Suprapubic skin (tissue), 4 donors: Measurements from ENCODE around the gene SPIN1. TPM values are rescaled to one million over a fixed set of nuclear protein-coding genes. Genes with fewer than 3 reads are reported as not detected.

ENCODE experiments used
- DNase-seq, 2 donors: peaks; one replicate each; pipeline ENCODE4 v3.0.0-alpha.2; 2019; ENCODE audit warnings: low spot score in 2 of 2
- H3K27ac ChIP-seq: fragments of 200-600 bp; sonication (generic); one replicate; pipeline ENCODE4 v1.5.1; 2019
- H3K27me3 ChIP-seq: fragments of 200-600 bp; sonication (generic); one replicate; pipeline ENCODE4 v1.5.1; 2019
- H3K36me3 ChIP-seq: fragments of 200-600 bp; sonication (generic); one replicate; pipeline ENCODE4 v1.5.1; 2019
- H3K4me1 ChIP-seq: fragments of 200-600 bp; sonication (generic); one replicate; pipeline ENCODE4 v1.5.1; 2019
- H3K4me3 ChIP-seq: fragments of 200-600 bp; sonication (generic); one replicate; pipeline ENCODE4 v1.5.1; 2019; ENCODE audit warnings: mild to moderate bottlenecking
- H3K9me3 ChIP-seq: fragments of 200-600 bp; sonication (generic); one replicate; pipeline ENCODE4 v1.5.1; 2019
- CTCF ChIP-seq, 2 donors: fragments of 200-600 bp in 1 of 2; fragments of 450-650 bp in 1 of 2; sonication (generic) in 1 of 2; IDR thresholded peaks; one replicate each; pipeline ENCODE4 v1.5.1; 2016 to 2019; ENCODE audit warnings: antibody characterized with exemption in 2 of 2, mild to moderate bottlenecking in 1 of 2, moderate library complexity in 1 of 2
- EP300 ChIP-seq: sonication (generic); formaldehyde crosslinking; IDR thresholded peaks from one replicate; pipeline ENCODE4 v1.6.1; 2017; ENCODE audit warnings: antibody characterized with exemption
- POLR2A ChIP-seq, 2 donors: fragments of 450-650 bp; IDR thresholded peaks; one replicate each; pipeline ENCODE4 v1.6.1; 2017; ENCODE audit warnings: antibody characterized with exemption in 2 of 2, mild to moderate bottlenecking in 2 of 2, moderate library complexity in 2 of 2
- POLR2AphosphoS5 ChIP-seq, 3 donors: sonication (generic); formaldehyde crosslinking; IDR thresholded peaks; one replicate each; pipeline ENCODE4 v1.6.1; 2017; ENCODE audit warnings: antibody characterized with exemption in 3 of 3
- WGBS: methylation state at CpG from one replicate; pipeline ENCODE4 v1.1.5; 2018; 5-methylcytosine and 5-hydroxymethylcytosine counted together
- total RNA-seq, 4 donors: library from RNA; depleted of rRNA; stranded (reverse); fragments of >200 nt; gene quantifications; one replicate each; pipeline ENCODE4 v1.1.0, GENCODE V29; 2016

Gene SPIN1
- total RNA-seq, 4 donors from 2014 or later = 44.9 to 60.3 (median 54.4) TPM

- TF ChIP-seq POLR2A (IDR thresholded peaks at IDR 0.05) (no peak), POLR2AphosphoS5 (IDR thresholded peaks at IDR 0.05) (no peak), CTCF (IDR thresholded peaks at IDR 0.05) (no peak), EP300 (no peak)
- no peaks in the 10 kb centered on the region for H3K4me1 ChIP-seq
- no peaks in the 10 kb centered on the region for H3K27me3 ChIP-seq
- H3K36me3 ChIP-seq = peaks cover 48% of the 10 kb centered on the region
- WGBS = 90% methylated on average over 4 of the region's 4 CpGs
- H3K4me3 ChIP-seq = no peak overlapping the region
- no peaks in the 10 kb centered on the region for H3K9me3 ChIP-seq
- no peak overlapping the region for H3K27ac ChIP-seq
- no peak for DNase-seq
Observed at GRCh38 chr9:88436379-88436778, 48.1 kb downstream of the SPIN1 start.

- WGBS = 95% methylated on average over 13 of the region's 13 CpGs
- H3K27me3 ChIP-seq = no peaks in the 10 kb centered on the region
- peaks cover 39% of the 10 kb centered on the region for H3K36me3 ChIP-seq
Observed at GRCh38 chr9:88437210-88438146, 49.2 kb downstream of the SPIN1 start.

GRCh38 chr9:88438811-88439210 lies 50.6 kb downstream of the SPIN1 start:
- Histone ChIP-seq H3K36me3 (peaks cover 29% of the 10 kb centered on the region), H3K4me1 (no peaks in the 10 kb centered on the region), H3K9me3 (no peaks in the 10 kb centered on the region), H3K27ac (no peak overlapping the region), H3K27me3 (no peaks in the 10 kb centered on the region), H3K4me3 (no peak overlapping the region)
- no peak for TF ChIP-seq POLR2AphosphoS5 (IDR thresholded peaks at IDR 0.05)
- no peak for TF ChIP-seq EP300
- no peak for TF ChIP-seq CTCF (IDR thresholded peaks at IDR 0.05)
- no peak for TF ChIP-seq POLR2A (IDR thresholded peaks at IDR 0.05)
- DNase-seq = no peak
- 87% methylated on average over 3 of the region's 3 CpGs for WGBS

More at GRCh38 chr9:88437210-88438146, 49.2 kb downstream of the SPIN1 start:
- Histone ChIP-seq H3K4me1 (no peaks in the 10 kb centered on the region), H3K9me3 (no peaks in the 10 kb centered on the region), H3K4me3 (no peak overlapping the region), H3K27ac (no peak overlapping the region)
- TF ChIP-seq POLR2AphosphoS5 (IDR thresholded peaks at IDR 0.05) (no peak), CTCF (IDR thresholded peaks at IDR 0.05) (no peak), EP300 (no peak), POLR2A (IDR thresholded peaks at IDR 0.05) (no peak)
- DNase-seq = no peak

- Histone ChIP-seq H3K27ac (no peak overlapping the region), H3K4me1 (no peaks in the 10 kb centered on the region), H3K27me3 (no peaks in the 10 kb centered on the region), H3K4me3 (no peak overlapping the region), H3K9me3 (no peaks in the 10 kb centered on the region), H3K36me3 (peaks cover 16% of the 10 kb centered on the region)
- WGBS = 97% methylated on average over 15 of the region's 15 CpGs
- TF ChIP-seq POLR2AphosphoS5 (IDR thresholded peaks at IDR 0.05) (no peak), CTCF (IDR thresholded peaks at IDR 0.05) (no peak), POLR2A (IDR thresholded peaks at IDR 0.05) (no peak), EP300 (no peak)
- DNase-seq = no peak
Observed at GRCh38 chr9:88441301-88442007, 53.2 kb downstream of the SPIN1 start.
